NB4 (cell line): ENCODE measurements around the gene NR3C2.

Experiments
- DNase-seq: peaks from one replicate; pipeline ENCODE4 v3.0.0; 2010; ENCODE audit warnings: low read depth
- H3K4me3 ChIP-seq: one replicate; pipeline ENCODE4 v1.5.1; 2011; ENCODE audit warnings: mild to moderate bottlenecking, low read depth, low read length, moderate library complexity
- MYC ChIP-seq: IDR thresholded peaks from 2 replicates; pipeline ENCODE4 v1.6.1; 2011; ENCODE audit warnings: low read depth, low read length
- POLR2A ChIP-seq: IDR thresholded peaks from 2 replicates; pipeline ENCODE4 v1.6.1; 2011; ENCODE audit warnings: mild to moderate bottlenecking; ENCODE audit not compliant: insufficient read length; ENCODE audit errors: extremely low read depth
- TF ChIP-seq, protein P1 (sequence below): IDR thresholded peaks from one replicate; pipeline ENCODE4 v1.5.1; 2012; ENCODE audit warnings: low read depth, low read length
- TF ChIP-seq, protein P2 (sequence below): IDR thresholded peaks from 2 replicates; pipeline ENCODE4 v1.6.1; 2011; ENCODE audit warnings: low read depth, low read length

Gene NR3C2

DNA sequence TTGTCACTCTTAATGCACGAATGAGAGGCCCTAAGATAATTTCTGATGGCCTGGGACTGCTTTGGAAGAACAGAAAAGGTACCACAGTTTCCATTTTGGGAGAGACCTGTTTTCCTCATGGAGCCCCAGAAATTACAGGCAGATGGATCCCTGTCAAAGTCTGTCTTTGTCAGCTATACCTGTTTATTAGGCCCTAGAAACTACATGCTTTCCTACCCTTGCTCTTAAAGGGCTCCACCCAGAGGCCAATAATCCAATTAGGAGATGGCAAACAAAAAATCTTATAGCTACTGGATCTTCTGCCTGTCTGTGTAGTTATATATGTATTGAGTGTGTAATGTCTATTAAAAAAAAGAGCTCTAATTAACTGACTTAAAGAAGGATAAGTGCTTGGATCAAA, 141.3 kb downstream of the NR3C2 start:
- no peak overlapping the region for H3K4me3 ChIP-seq
- TF ChIP-seq POLR2A (no peak), MYC (no peak)
- TF ChIP-seq, protein P1, sequence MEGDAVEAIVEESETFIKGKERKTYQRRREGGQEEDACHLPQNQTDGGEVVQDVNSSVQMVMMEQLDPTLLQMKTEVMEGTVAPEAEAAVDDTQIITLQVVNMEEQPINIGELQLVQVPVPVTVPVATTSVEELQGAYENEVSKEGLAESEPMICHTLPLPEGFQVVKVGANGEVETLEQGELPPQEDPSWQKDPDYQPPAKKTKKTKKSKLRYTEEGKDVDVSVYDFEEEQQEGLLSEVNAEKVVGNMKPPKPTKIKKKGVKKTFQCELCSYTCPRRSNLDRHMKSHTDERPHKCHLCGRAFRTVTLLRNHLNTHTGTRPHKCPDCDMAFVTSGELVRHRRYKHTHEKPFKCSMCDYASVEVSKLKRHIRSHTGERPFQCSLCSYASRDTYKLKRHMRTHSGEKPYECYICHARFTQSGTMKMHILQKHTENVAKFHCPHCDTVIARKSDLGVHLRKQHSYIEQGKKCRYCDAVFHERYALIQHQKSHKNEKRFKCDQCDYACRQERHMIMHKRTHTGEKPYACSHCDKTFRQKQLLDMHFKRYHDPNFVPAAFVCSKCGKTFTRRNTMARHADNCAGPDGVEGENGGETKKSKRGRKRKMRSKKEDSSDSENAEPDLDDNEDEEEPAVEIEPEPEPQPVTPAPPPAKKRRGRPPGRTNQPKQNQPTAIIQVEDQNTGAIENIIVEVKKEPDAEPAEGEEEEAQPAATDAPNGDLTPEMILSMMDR: no peak
- TF ChIP-seq, protein P2, sequence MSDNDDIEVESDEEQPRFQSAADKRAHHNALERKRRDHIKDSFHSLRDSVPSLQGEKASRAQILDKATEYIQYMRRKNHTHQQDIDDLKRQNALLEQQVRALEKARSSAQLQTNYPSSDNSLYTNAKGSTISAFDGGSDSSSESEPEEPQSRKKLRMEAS: no peak
- DNase-seq: peak; percentile 6

DNA sequence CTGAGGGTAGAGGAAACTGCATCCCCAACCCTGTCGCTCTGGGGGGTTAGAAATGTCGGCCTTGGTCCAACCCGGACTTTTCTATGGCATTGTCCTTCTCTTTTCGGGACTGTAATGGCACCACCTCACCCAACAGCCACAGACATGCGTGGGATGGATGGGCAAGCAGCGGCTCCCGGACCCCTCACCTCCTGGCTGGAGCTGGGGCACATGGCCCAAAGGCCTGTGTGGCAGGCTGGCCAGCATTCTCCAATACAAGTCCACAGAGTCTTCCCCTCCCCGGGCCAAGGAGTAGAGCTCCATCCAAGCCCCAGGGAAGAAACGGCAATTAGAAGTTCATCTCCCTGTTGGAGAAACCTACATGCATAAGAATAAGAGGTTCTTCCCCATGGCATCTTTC, 142.9 kb downstream of the NR3C2 start:
- no peak overlapping the region for H3K4me3 ChIP-seq
- DNase-seq: no peak
- TF ChIP-seq, protein P1: no peak
- no peak for TF ChIP-seq MYC
- TF ChIP-seq POLR2A: no peak
- TF ChIP-seq, protein P2: no peak

DNA sequence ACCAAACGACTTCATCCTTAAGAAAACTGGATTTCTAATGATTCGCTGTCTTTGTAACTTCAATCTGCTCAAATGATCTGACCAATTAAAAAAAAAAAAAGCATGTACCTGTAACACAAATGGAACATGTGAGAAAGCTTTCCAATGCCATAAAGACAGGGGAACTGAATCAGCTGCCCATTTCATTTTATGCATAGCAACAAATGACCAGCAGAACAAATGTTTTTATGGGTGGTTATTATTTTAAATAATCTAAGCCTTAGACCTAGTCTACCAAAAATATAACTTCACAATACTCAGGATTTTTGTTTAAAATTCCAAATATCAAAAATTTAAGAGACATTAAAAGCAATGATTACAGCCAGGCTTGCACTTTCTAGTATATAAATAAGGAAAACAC, 145.7 kb downstream of the NR3C2 start:
- H3K4me3 ChIP-seq: no peak overlapping the region

DNA sequence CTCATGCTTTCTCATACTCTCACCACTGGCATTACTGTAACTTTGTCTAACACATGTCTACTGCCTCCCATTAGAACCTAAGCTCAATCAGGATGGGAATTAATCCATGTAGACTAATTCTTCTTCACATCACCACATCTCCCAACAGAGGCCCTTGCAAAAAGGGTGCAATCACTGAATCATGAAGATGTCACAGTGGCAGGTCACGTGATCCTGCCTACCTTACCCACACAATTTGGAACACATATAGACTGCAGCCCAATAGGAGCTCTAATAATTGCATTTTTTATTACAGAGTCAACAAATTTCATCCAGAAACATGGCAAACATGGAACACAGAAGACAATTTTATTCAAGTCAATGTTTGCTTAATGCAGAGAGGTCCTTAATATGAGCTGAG, 146.6 kb downstream of the NR3C2 start:
- TF ChIP-seq, protein P1: no peak
- no peak for TF ChIP-seq POLR2A
- TF ChIP-seq, protein P2: no peak
- H3K4me3 ChIP-seq: no peak overlapping the region
- DNase-seq: no peak

More for the DNA sequence above, 145.7 kb downstream of the NR3C2 start:
- TF ChIP-seq, protein P1: no peak
- TF ChIP-seq MYC (no peak), POLR2A (no peak)
- TF ChIP-seq, protein P2: no peak
- no peak for DNase-seq

DNA sequence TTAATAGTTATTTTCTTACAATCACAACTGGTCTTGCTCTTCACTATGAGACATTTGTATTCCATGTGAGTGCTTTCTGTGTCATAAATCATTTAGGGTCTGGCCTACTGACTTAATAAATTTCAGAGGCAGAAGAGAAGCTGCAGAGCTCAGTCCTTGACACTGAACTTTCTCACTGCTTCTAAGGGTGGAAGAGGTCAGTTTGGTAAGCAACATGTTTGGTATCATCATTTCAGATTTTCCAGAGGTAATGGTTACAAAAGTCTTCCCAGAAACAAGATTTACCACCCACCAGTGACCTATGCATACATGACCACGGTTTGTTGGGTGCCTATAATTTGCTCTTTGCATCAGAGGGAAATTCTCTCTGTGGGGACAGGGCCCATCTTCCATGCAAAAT, 148.6 kb downstream of the NR3C2 start:
- DNase-seq: no peak
- TF ChIP-seq, protein P1: no peak
- no peak for TF ChIP-seq MYC
- TF ChIP-seq, protein P2: no peak
- TF ChIP-seq POLR2A: no peak
- H3K4me3 ChIP-seq: no peak overlapping the region

DNA sequence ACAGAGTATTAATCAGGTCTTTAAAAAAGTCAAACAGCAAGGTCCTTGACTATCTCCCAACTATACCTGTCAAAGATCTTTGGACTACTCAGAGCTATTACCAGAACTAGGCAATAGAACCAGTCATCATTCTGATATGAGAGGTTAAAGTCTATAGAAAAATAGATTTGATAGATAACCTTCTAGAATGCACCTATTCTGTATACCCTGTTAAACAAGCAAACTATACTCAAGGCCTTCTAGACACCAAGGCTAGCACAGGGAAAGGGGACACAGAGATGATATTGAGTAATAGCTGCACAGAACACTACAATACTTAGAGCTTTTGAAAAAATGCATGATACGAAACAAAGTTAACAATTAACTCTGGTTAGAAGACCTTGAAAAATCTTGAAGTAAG, 149.5 kb downstream of the NR3C2 start:
- TF ChIP-seq MYC: no peak
- no peak for TF ChIP-seq POLR2A
- TF ChIP-seq, protein P2: no peak
- TF ChIP-seq, protein P1: no peak
- no peak overlapping the region for H3K4me3 ChIP-seq
- no peak for DNase-seq
